Pancreas (tissue), 10 donors: ENCODE results near the gene FCGBP. TPM values are rescaled to one million over a fixed set of nuclear protein-coding genes. Genes with fewer than 3 reads are reported as not detected.
A peak's percentile ranks its signal among the peaks of the same experiment; 100 is the strongest.

ENCODE experiments used
- ATAC-seq, 4 donors: fragments of 200-7000 bp; cut with Tn5 transposase; one replicate each; pipeline versions ENCODE4 v1.8.0 to v1.9.1; 2020; ENCODE audit warnings: mild to moderate bottlenecking in 4 of 4, moderate library complexity in 4 of 4
- DNase-seq, 6 donors: peaks; one replicate each; pipeline ENCODE4 v3.0.0-alpha.2; 2020
- FAIRE-seq: peaks from 2 replicates; lab custom pipeline; 2012; peaks lifted over from hg19 to GRCh38; lab: Jason Lieb, UNC
- H3K27ac ChIP-seq, 4 donors: fragments of 200-600 bp; sonication (generic); 1 replicate in 3 of 4; 2 replicates in 1 of 4; pipeline versions ENCODE4 v1.5.0 to v1.8.0; 2020
- H3K27me3 ChIP-seq, 4 donors: fragments of 200-600 bp; one replicate each; pipeline ENCODE4 v1.8.0; 2021
- H3K36me3 ChIP-seq, 3 donors: fragments of 200-600 bp; sonication (generic) in 1 of 3; one replicate each; pipeline versions ENCODE4 v1.5.0 to v1.8.0; 2020 to 2021
- H3K4me1 ChIP-seq, 3 donors: fragments of 200-600 bp; one replicate each; pipeline ENCODE4 v1.8.0; 2021
- H3K4me3 ChIP-seq, 4 donors: fragments of 200-600 bp; sonication (generic) in 2 of 4; one replicate each; pipeline versions ENCODE4 v1.5.0 to v1.8.0; 2020 to 2021
- H3K9me3 ChIP-seq, 4 donors: fragments of 200-600 bp; one replicate each; pipeline ENCODE4 v1.8.0; 2021
- CTCF ChIP-seq, 4 donors: fragments of 200-600 bp; sonication (generic) in 3 of 4; IDR thresholded peaks; one replicate each; pipeline versions ENCODE4 v1.5.0 to v1.8.0; 2021; ENCODE audit warnings: antibody characterized with exemption in 4 of 4
- WGBS, 2 donors: extraction: QIAGEN DNeasy Blood & Tissue Kit; methylation state at CpG; one replicate each; pipeline ENCODE4 v1.1.7; 2013; 5-methylcytosine and 5-hydroxymethylcytosine counted together
- intact Hi-C, 3 donors: fragments of 100-400 bp; cut with DNase I; formaldehyde crosslinking; loops; one replicate each; pipeline versions ENCODE4 v1.11.1 to v1.14.2; 2022
- polyA plus RNA-seq, 2 donors: library from polyadenylated mRNA; stranded (reverse); fragments of 200-250 nt; gene quantifications; one replicate each; pipeline ENCODE4 v1.2.3, GENCODE V29; 2013
- total RNA-seq, 6 donors: library from RNA; stranded (reverse); fragmentation: NEBNext Ultra II Directional in 4 of 6; extraction: Animal tissue kit (Norgen Biotek cat#: 25700) in 4 of 6; gene quantifications; one replicate each; pipeline versions ENCODE4 v1.2.1 to v1.2.4, GENCODE V29; 2021 to 2023
- donor health status: healthy with polysubstance abuse.
- donor health status: DM: no; HTN: no; CAD: no; lungs with moderate emphysema.
- donor health status: DM: no; HTN: no; CAD: no.
- donor health status: control.
- donor health status: control.
- donor health status: Bipolar disorder and iron deficiency.
- donor health status: DM: yes; HTN: yes; CAD: no.
- donor health status: DM: no; HTN: no; CAD: no.
- donor health status: DM: no; HTN: no; CAD: no.
- donor health status: DM: yes; HTN: yes; CAD: no.

The FCGBP gene
- total and polyA plus RNA-seq, 8 donors = 1.4 to 118 (median 23.6) TPM

- Histone ChIP-seq H3K27me3 (no peaks in the 10 kb centered on the region), H3K4me1 (no peaks in the 10 kb centered on the region), H3K9me3 (no peaks in the 10 kb centered on the region), H3K27ac (no peak overlapping the region), H3K36me3 (no peaks in the 10 kb centered on the region), H3K4me3 (no peak overlapping the region)
- ATAC-seq = no peak
- intact Hi-C loops = no loop called here
- no peak for TF ChIP-seq CTCF (IDR thresholded peaks at IDR 0.05)
- DNase-seq = no peak
- no peak for FAIRE-seq
- whole genome bisulfite sequencing, 2 donors = 94% methylated on average over 17 of the region's 17 CpGs
Measured at GRCh38 chr19:39915848-39916215, 18.6 kb downstream of the FCGBP start.

GRCh38 chr19:39915101-39915847 lies 19.2 kb downstream of the FCGBP start:
- Histone ChIP-seq H3K9me3 (no peaks in the 10 kb centered on the region), H3K27ac (no peak overlapping the region), H3K4me3 (no peak overlapping the region), H3K27me3 (no peaks in the 10 kb centered on the region), H3K36me3 (no peaks in the 10 kb centered on the region), H3K4me1 (no peaks in the 10 kb centered on the region)
- intact Hi-C loops = no loop called here
- ATAC-seq (no peak), DNase-seq (peak in 1 of 6 donors; percentile 66), FAIRE-seq (no peak)
- TF ChIP-seq CTCF (IDR thresholded peaks at IDR 0.05) = no peak
- WGBS, 2 donors = 74 to 83% methylated on average over 65 to 71 of the region's 71 CpGs

- Histone ChIP-seq H3K4me1 (no peaks in the 10 kb centered on the region), H3K27me3 (no peaks in the 10 kb centered on the region), H3K36me3 (no peaks in the 10 kb centered on the region), H3K27ac (no peak overlapping the region), H3K4me3 (no peak overlapping the region), H3K9me3 (no peaks in the 10 kb centered on the region)
- intact Hi-C loops = no loop called here
- FAIRE-seq (no peak), DNase-seq (peak in 4 of 6 donors; percentile 34 to 68 (median 44)), ATAC-seq (peak; percentile 51 to 91 (median 78))
- WGBS, 2 donors = 36 to 37% methylated on average over 20 of the region's 20 CpGs
- TF ChIP-seq CTCF (IDR thresholded peaks at IDR 0.05) = no peak
Measured at GRCh38 chr19:39913682-39914333, 20.6 kb downstream of the FCGBP start.

GRCh38 chr19:39908803-39909202 lies 25.6 kb downstream of the FCGBP start:
- no peaks in the 10 kb centered on the region for H3K9me3 ChIP-seq
- 77 to 82% methylated on average over 6 of the region's 6 CpGs for WGBS, 2 donors

More at GRCh38 chr19:39908803-39909202, 25.6 kb downstream of the FCGBP start:
- H3K4me3 ChIP-seq = no peak overlapping the region
- H3K27me3 ChIP-seq = no peaks in the 10 kb centered on the region
- no peaks in the 10 kb centered on the region for H3K4me1 ChIP-seq
- no peak for FAIRE-seq
- intact Hi-C loops = no loop called here
- H3K36me3 ChIP-seq = no peaks in the 10 kb centered on the region
- no peak for DNase-seq
- no peak for TF ChIP-seq CTCF (IDR thresholded peaks at IDR 0.05)
- no peak for ATAC-seq
- no peak overlapping the region for H3K27ac ChIP-seq
